Endodermal cell (in vitro differentiated cells): ENCODE results near the gene FBXO7. TPM values are rescaled to one million over a fixed set of nuclear protein-coding genes. Genes with fewer than 3 reads are reported as not detected.

Experiments used
- DNase-seq: peaks from one replicate; pipeline ENCODE4 v3.0.0-alpha.2; 2017
- H3K27ac ChIP-seq: 2 replicates; pipeline ENCODE4 v1.5.1; 2013; ENCODE audit warnings: mild to moderate bottlenecking, low read depth, low read length, moderate library complexity
- H3K27me3 ChIP-seq: 2 replicates; pipeline ENCODE4 v1.6.1; 2013; ENCODE audit warnings: mild to moderate bottlenecking, low read length, moderate library complexity; ENCODE audit not compliant: insufficient read depth, control insufficient read depth, poor library complexity, severe bottlenecking
- H3K36me3 ChIP-seq: 2 replicates; pipeline ENCODE4 v1.7.0; 2013; ENCODE audit warnings: mild to moderate bottlenecking, low read length, moderate library complexity; ENCODE audit not compliant: control insufficient read depth, insufficient read depth
- H3K4me1 ChIP-seq: one replicate; pipeline ENCODE4 v1.7.0; 2013; ENCODE audit warnings: low read length; ENCODE audit not compliant: control insufficient read depth, insufficient read depth
- H3K4me3 ChIP-seq: 2 replicates; pipeline ENCODE4 v1.5.1; 2013; ENCODE audit warnings: mild to moderate bottlenecking, low read length, moderate library complexity
- H3K9ac ChIP-seq: 2 replicates; pipeline ENCODE4 v1.6.1; 2013; ENCODE audit warnings: mild to moderate bottlenecking, low read length, moderate library complexity; ENCODE audit not compliant: poor library complexity, severe bottlenecking; ENCODE audit errors: extremely low read depth
- H3K9me3 ChIP-seq: 2 replicates; pipeline ENCODE4 v1.6.1; 2013; ENCODE audit warnings: mild to moderate bottlenecking, low read length, moderate library complexity; ENCODE audit not compliant: control insufficient read depth
- H3K27ac Mint-ChIP-seq: 2 replicates; pipeline ENCODE4 v1.8.0; 2020; ENCODE audit warnings: mixed read lengths
- H3K27me3 Mint-ChIP-seq: 2 replicates; pipeline ENCODE4 v1.8.0; 2021; ENCODE audit warnings: mild to moderate bottlenecking, mixed read lengths; ENCODE audit not compliant: insufficient read depth
- H3K36me3 Mint-ChIP-seq: 2 replicates; pipeline ENCODE4 v1.8.0; 2020; ENCODE audit warnings: low read depth, mixed read lengths
- H3K4me1 Mint-ChIP-seq: 2 replicates; pipeline ENCODE4 v1.8.0; 2020; ENCODE audit warnings: mixed read lengths
- H3K4me3 Mint-ChIP-seq: 2 replicates; pipeline ENCODE4 v1.8.0; 2020; ENCODE audit warnings: mild to moderate bottlenecking, moderate library complexity, mixed read lengths
- H3K9me3 Mint-ChIP-seq: 2 replicates; pipeline ENCODE4 v1.8.0; 2020; ENCODE audit warnings: mild to moderate bottlenecking, mixed read lengths
- WGBS, 2 experiments: methylation state at CpG; one replicate each; pipeline versions ENCODE4 v1.1.5 to v1.1.7; 2013; ENCODE audit warnings: missing lambda C conversion rate in 2 of 2, mixed read lengths in 1 of 2; ENCODE audit not compliant: insufficient coverage in 1 of 2, insufficient read length in 1 of 2; 5-methylcytosine and 5-hydroxymethylcytosine counted together
- total RNA-seq, 2 donors: library from RNA; stranded (reverse); fragmentation: NEBNext Ultra II Directional in 1 of 2; extraction: Animal tissue kit (Norgen Biotek cat#: 25700) in 1 of 2; gene quantifications; 2 replicates in 1 of 2; 3 replicates in 1 of 2; pipeline ENCODE4 v1.2.1, GENCODE V29; 2021
- TF ChIP-seq, protein P1 (sequence below): fragments of 200-600 bp; sonication (generic); conservative IDR thresholded peaks from 2 replicates; pipeline ENCODE4 v1.5.0; 2021; ENCODE audit warnings: antibody characterized with exemption, mild to moderate bottlenecking

The FBXO7 gene
- total RNA-seq, 2 donors from 2014 or later, result 84.8 to 120 TPM

DNA sequence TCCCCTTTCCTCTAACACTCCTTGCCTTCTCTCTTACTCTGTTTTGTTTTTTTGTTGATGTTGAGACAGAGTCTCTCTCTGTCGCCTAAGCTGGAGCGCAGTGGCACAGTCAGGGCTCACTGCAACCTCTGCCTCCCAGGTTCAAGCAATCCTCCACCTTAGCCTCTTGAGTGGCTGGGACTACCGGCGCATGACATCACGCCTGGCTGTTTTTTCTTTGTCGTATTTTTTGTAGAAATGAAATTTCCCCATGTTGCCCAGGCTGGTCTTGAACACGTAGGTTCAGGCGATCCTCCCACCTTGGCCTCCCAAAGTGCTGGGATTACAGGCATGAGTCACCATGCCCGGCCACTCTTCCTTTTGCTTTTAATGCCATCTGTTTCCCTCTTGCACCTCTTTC, 72.3 kb downstream of the FBXO7 start:
- TF ChIP-seq, protein P1, sequence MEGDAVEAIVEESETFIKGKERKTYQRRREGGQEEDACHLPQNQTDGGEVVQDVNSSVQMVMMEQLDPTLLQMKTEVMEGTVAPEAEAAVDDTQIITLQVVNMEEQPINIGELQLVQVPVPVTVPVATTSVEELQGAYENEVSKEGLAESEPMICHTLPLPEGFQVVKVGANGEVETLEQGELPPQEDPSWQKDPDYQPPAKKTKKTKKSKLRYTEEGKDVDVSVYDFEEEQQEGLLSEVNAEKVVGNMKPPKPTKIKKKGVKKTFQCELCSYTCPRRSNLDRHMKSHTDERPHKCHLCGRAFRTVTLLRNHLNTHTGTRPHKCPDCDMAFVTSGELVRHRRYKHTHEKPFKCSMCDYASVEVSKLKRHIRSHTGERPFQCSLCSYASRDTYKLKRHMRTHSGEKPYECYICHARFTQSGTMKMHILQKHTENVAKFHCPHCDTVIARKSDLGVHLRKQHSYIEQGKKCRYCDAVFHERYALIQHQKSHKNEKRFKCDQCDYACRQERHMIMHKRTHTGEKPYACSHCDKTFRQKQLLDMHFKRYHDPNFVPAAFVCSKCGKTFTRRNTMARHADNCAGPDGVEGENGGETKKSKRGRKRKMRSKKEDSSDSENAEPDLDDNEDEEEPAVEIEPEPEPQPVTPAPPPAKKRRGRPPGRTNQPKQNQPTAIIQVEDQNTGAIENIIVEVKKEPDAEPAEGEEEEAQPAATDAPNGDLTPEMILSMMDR, result no peak
- H3K4me1 Mint-ChIP-seq, result no peaks in the 10 kb centered on the region
- DNase-seq, result no peak
- H3K36me3 ChIP-seq, result no peaks in the 10 kb centered on the region
- H3K36me3 Mint-ChIP-seq, result no peaks in the 10 kb centered on the region
- 90 to 93% methylated on average over 7 to 9 of the region's 9 CpGs for WGBS, 2 experiments
- H3K27me3 Mint-ChIP-seq, result peaks cover 4% of the 10 kb centered on the region
- H3K4me3 Mint-ChIP-seq, result no peak overlapping the region
- H3K27me3 ChIP-seq, result no peaks in the 10 kb centered on the region
- H3K27ac ChIP-seq, result no peak overlapping the region
- H3K4me1 ChIP-seq, result no peaks in the 10 kb centered on the region
- H3K4me3 ChIP-seq, result no peak overlapping the region
- no peaks in the 10 kb centered on the region for H3K9me3 ChIP-seq
- H3K9ac ChIP-seq, result no peak overlapping the region
- no peaks in the 10 kb centered on the region for H3K9me3 Mint-ChIP-seq
- H3K27ac Mint-ChIP-seq, result no peak overlapping the region

DNA sequence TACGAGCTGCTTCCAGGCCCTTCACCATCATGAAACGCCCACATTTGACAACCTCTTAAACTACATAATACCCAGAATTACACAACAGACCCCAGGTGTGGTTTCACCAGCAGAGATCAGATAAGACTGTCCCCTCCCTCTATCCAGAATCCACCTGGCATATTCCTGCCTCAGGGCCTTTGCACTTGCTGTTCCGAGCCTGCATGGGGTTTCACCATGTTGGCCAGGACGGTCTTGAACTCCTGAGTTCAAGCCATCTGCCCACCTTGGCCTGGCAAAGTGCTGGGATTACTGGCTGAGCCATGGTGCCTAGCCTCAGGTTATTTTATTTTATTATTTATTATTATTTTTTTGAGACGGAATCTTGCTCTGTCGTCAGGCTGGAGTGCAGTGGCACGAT, 73.4 kb downstream of the FBXO7 start:
- 92 to 100% methylated on average over 4 to 7 of the region's 7 CpGs for WGBS, 2 experiments
- TF ChIP-seq, protein P1, result no peak
- Histone ChIP-seq H3K9me3 (no peaks in the 10 kb centered on the region), H3K27me3 (no peaks in the 10 kb centered on the region), H3K27ac (no peak overlapping the region), H3K36me3 (no peaks in the 10 kb centered on the region), H3K4me3 (no peak overlapping the region), H3K4me1 (no peaks in the 10 kb centered on the region), H3K9ac (no peak overlapping the region)
- no peaks in the 10 kb centered on the region for H3K36me3 Mint-ChIP-seq
- H3K4me3 Mint-ChIP-seq, result no peak overlapping the region
- no peaks in the 10 kb centered on the region for H3K9me3 Mint-ChIP-seq
- H3K27ac Mint-ChIP-seq, result no peak overlapping the region
- no peak for DNase-seq
- peaks cover 4% of the 10 kb centered on the region for H3K27me3 Mint-ChIP-seq
- H3K4me1 Mint-ChIP-seq, result no peaks in the 10 kb centered on the region

Other genes with a start within 250 kb of the FBXO7 start
- not detected for gene SLC5A4, start 219.5 kb upstream of the FBXO7 start, total RNA-seq
- not detected for gene RFPL3, start 116.9 kb upstream of the FBXO7 start, total RNA-seq
- gene RTCB, start 62.6 kb upstream of the FBXO7 start, total RNA-seq, result 100 to 1,000 TPM; 113 to 126 TPM
- gene BPIFC, start 10.4 kb upstream of the FBXO7 start, total RNA-seq, result not detected